CD14-positive monocyte (primary cell): ENCODE results near the gene PYGL. TPM values are rescaled to one million over a fixed set of nuclear protein-coding genes. Genes with fewer than 3 reads are reported as not detected.

Experiments used
- DNase-seq, 3 donors: peaks; one replicate each; pipeline ENCODE4 v3.0.0-alpha.2; 2011 to 2022
- H2AFZ ChIP-seq: 2 replicates; pipeline ENCODE4 v1.6.0; 2012; ENCODE audit warnings: mild to moderate bottlenecking, low read depth, low read length, inconsistent platforms; ENCODE audit not compliant: insufficient read depth, poor library complexity, severe bottlenecking
- H3K27ac ChIP-seq, 2 donors: 1 replicate in 1 of 2; 2 replicates in 1 of 2; pipeline ENCODE4 v1.5.1; 2012 to 2013; ENCODE audit warnings: low read length in 2 of 2, control low read depth in 1 of 2, inconsistent platforms in 1 of 2, low read depth in 1 of 2, mild to moderate bottlenecking in 1 of 2
- H3K27me3 ChIP-seq, 2 donors: one replicate each; pipeline versions ENCODE4 v1.6.0 to v1.6.1; 2011 to 2013; ENCODE audit warnings: low read length in 2 of 2; ENCODE audit not compliant: control insufficient read depth in 2 of 2, insufficient read depth in 2 of 2
- H3K36me3 ChIP-seq, 2 donors: replicated peaks in 1 of 2; 1 replicate in 1 of 2; 2 replicates in 1 of 2; pipeline versions ENCODE4 v1.5.1 to v1.6.1; 2012 to 2013; ENCODE audit warnings: low read length in 2 of 2, control low read depth in 1 of 2, inconsistent platforms in 1 of 2, mild to moderate bottlenecking in 1 of 2; ENCODE audit not compliant: insufficient read depth in 2 of 2, control insufficient read depth in 1 of 2
- H3K4me1 ChIP-seq, 2 donors: 1 replicate in 1 of 2; 2 replicates in 1 of 2; pipeline versions ENCODE4 v1.5.1 to v1.6.1; 2012 to 2013; ENCODE audit warnings: low read length in 2 of 2, control low read depth in 1 of 2, inconsistent platforms in 1 of 2, mild to moderate bottlenecking in 1 of 2, moderate library complexity in 1 of 2; ENCODE audit not compliant: insufficient read depth in 2 of 2, control insufficient read depth in 1 of 2
- H3K4me2 ChIP-seq: replicated peaks from 2 replicates; pipeline ENCODE3; 2012; ENCODE audit warnings: low read length, moderate library complexity, mild to moderate bottlenecking; ENCODE audit not compliant: poor library complexity, severe bottlenecking; ENCODE audit errors: extremely low read depth
- H3K4me3 ChIP-seq, 3 experiments: fragments of 200-600 bp in 1 of 3; sonication (generic) in 1 of 3; replicated peaks in 1 of 3; 1 replicate in 2 of 3; 2 replicates in 1 of 3; pipeline ENCODE4 v1.5.1; 2011 to 2013; ENCODE audit warnings: low read length in 3 of 3, mild to moderate bottlenecking in 3 of 3, control low read depth in 2 of 3, low read depth in 2 of 3, inconsistent platforms in 1 of 3, moderate library complexity in 1 of 3
- H3K79me2 ChIP-seq: 2 replicates; pipeline ENCODE4 v1.6.0; 2012; ENCODE audit warnings: mild to moderate bottlenecking, control low read depth, inconsistent platforms, low read length, moderate library complexity; ENCODE audit not compliant: insufficient read depth
- H3K9ac ChIP-seq: 2 replicates; pipeline ENCODE4 v1.6.0; 2017; ENCODE audit warnings: low read length, mild to moderate bottlenecking; ENCODE audit not compliant: insufficient read depth, poor library complexity, severe bottlenecking
- H3K9me3 ChIP-seq, 2 donors: replicated peaks in 1 of 2; 1 replicate in 1 of 2; 2 replicates in 1 of 2; pipeline versions ENCODE4 v1.5.1 to v1.6.1; 2012 to 2013; ENCODE audit warnings: low read length in 2 of 2, control low read depth in 1 of 2; ENCODE audit not compliant: control insufficient read depth in 1 of 2, insufficient read depth in 1 of 2
- H4K20me1 ChIP-seq: 2 replicates; pipeline ENCODE4 v1.6.0; 2012; ENCODE audit warnings: mild to moderate bottlenecking, low read length, control low read depth, moderate library complexity; ENCODE audit not compliant: insufficient read depth
- H3K27ac Mint-ChIP-seq, 7 donors: one replicate each; pipeline ENCODE4 v1.8.0; 2020; ENCODE audit warnings: mild to moderate bottlenecking in 7 of 7, mixed read lengths in 7 of 7, moderate library complexity in 6 of 7, inconsistent platforms in 2 of 7
- H3K27me3 Mint-ChIP-seq, 3 donors: one replicate each; pipeline ENCODE4 v1.8.0; 2021 to 2022; ENCODE audit warnings: low read depth in 3 of 3, mild to moderate bottlenecking in 3 of 3, mixed read lengths in 3 of 3, moderate library complexity in 3 of 3, inconsistent platforms in 1 of 3
- H3K36me3 Mint-ChIP-seq, 2 donors: one replicate each; pipeline ENCODE4 v1.8.0; 2020; ENCODE audit warnings: mixed read lengths in 2 of 2, inconsistent platforms in 1 of 2, mild to moderate bottlenecking in 1 of 2
- H3K4me1 Mint-ChIP-seq: one replicate; pipeline ENCODE4 v1.8.0; 2020; ENCODE audit warnings: mild to moderate bottlenecking, mixed read lengths
- H3K4me3 Mint-ChIP-seq, 2 donors: one replicate each; pipeline ENCODE4 v1.8.0; 2020; ENCODE audit warnings: mild to moderate bottlenecking in 2 of 2, mixed read lengths in 2 of 2, moderate library complexity in 1 of 2
- H3K9me3 Mint-ChIP-seq, 7 donors: one replicate each; pipeline ENCODE4 v1.8.0; 2020 to 2022; ENCODE audit warnings: mixed read lengths in 7 of 7, mild to moderate bottlenecking in 6 of 7, moderate library complexity in 6 of 7, inconsistent platforms in 2 of 7
- WGBS: methylation state at CpG from one replicate; pipeline ENCODE4 v1.1.5; 2013; ENCODE audit warnings: missing lambda C conversion rate; ENCODE audit not compliant: insufficient coverage; 5-methylcytosine and 5-hydroxymethylcytosine counted together
- intact Hi-C, 2 donors: fragments of 100-400 bp; cut with micrococcal nuclease; formaldehyde crosslinking; loops; one replicate each; pipeline versions ENCODE4 v1.15.0 to v1.15.1; 2023
- polyA plus RNA-seq, 3 donors: library from polyadenylated mRNA; depleted of rRNA in 1 of 3; unstranded in 2 of 3; stranded (reverse) in 1 of 3; fragments of 300-500 nt in 2 of 3; fragments of >200 nt in 1 of 3; fragmentation: Illumina TruSeq in 2 of 3; gene quantifications; 1 replicate in 2 of 3; 2 replicates in 1 of 3; pipeline ENCODE4 v1.2.3, GENCODE V29; 2012 to 2021
- TF ChIP-seq, protein P1 (sequence below): fragments of 200-600 bp; IDR thresholded peaks from one replicate; pipeline ENCODE4 v1.8.0; 2022; ENCODE audit warnings: antibody characterized with exemption, mild to moderate bottlenecking

The PYGL gene
- polyA plus RNA-seq, 3 donors = 125 to 184 (median 166) TPM

DNA sequence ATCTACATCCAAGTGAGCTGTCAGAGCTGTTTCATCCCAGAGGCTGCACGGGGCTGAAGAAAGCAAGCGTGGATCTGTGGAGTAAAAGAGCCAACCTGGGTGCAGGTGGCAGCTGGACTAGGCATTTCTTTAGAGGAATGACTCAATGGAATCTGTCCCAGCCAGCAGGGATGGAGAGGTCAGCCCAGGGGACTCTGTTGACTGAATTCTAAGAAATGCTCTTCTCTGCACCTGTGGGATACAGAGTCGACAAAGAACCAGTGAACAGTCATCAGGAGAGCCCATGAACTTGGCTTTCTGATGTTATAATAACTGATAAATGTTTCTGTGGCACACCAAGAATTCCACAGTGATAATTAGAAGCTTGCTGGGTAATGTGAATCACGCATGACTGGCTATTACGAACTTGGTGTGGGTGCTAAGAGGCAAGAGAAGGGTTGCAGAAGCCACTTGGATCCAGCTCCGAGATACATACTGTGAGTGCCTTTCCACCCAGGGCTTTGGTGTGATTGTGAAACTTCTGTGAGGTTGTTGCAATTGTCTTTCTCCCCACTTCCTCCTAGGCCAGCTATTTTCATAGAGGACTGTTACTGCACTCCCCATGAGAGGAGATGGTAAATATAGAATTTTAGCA, 16.2 kb downstream of the PYGL start:
- intact Hi-C loops = loop anchor here (1.0 to 10.0 kb wide), 4 partner anchors 8 to 113 kb away; no protein-coding TSS in a partner anchor
- peak overlapping the region; percentile 88 to 93 for H3K27ac ChIP-seq
- peak; percentile 87 to 91 (median 91) for DNase-seq
- peaks cover 35 to 47% of the 10 kb centered on the region in 2 donors for H3K36me3 ChIP-seq
- Mint-ChIP-seq H3K4me3 (peak overlapping the region; percentile 31 to 79), H3K27me3 (no peaks in the 10 kb centered on the region), H3K9me3 (no peaks in the 10 kb centered on the region), H3K4me1 (peaks cover 66% of the 10 kb centered on the region), H3K27ac (peak overlapping the region; percentile 88 to 97 (median 96)), H3K36me3 (peaks cover 31 to 56% of the 10 kb centered on the region in 2 donors)
- H3K9ac ChIP-seq = peak overlapping the region; percentile 30
- TF ChIP-seq, protein P1, sequence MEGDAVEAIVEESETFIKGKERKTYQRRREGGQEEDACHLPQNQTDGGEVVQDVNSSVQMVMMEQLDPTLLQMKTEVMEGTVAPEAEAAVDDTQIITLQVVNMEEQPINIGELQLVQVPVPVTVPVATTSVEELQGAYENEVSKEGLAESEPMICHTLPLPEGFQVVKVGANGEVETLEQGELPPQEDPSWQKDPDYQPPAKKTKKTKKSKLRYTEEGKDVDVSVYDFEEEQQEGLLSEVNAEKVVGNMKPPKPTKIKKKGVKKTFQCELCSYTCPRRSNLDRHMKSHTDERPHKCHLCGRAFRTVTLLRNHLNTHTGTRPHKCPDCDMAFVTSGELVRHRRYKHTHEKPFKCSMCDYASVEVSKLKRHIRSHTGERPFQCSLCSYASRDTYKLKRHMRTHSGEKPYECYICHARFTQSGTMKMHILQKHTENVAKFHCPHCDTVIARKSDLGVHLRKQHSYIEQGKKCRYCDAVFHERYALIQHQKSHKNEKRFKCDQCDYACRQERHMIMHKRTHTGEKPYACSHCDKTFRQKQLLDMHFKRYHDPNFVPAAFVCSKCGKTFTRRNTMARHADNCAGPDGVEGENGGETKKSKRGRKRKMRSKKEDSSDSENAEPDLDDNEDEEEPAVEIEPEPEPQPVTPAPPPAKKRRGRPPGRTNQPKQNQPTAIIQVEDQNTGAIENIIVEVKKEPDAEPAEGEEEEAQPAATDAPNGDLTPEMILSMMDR = no peak
- H3K4me3 ChIP-seq = peak overlapping the region in 1 of 3 experiments; percentile 59
- no peaks in the 10 kb centered on the region for H4K20me1 ChIP-seq
- 46% methylated on average over 5 of the region's 6 CpGs for WGBS
- H2AFZ ChIP-seq = peak overlapping the region; percentile 25
- H3K79me2 ChIP-seq = peaks cover 42% of the 10 kb centered on the region
- H3K4me2 ChIP-seq = peak overlapping the region; percentile 61
- H3K4me1 ChIP-seq = peaks cover 70 to 73% of the 10 kb centered on the region in 2 donors
- no peaks in the 10 kb centered on the region for H3K27me3 ChIP-seq
- H3K9me3 ChIP-seq = no peaks in the 10 kb centered on the region

- Mint-ChIP-seq H3K27ac (peak overlapping the region; percentile 88 to 97 (median 96)), H3K36me3 (peaks cover 41 to 58% of the 10 kb centered on the region in 2 donors), H3K4me3 (peak overlapping the region in 1 of 2 donors; percentile 69), H3K9me3 (no peaks in the 10 kb centered on the region), H3K4me1 (peaks cover 54% of the 10 kb centered on the region), H3K27me3 (no peaks in the 10 kb centered on the region)
- H3K4me3 ChIP-seq = peak overlapping the region in 2 of 3 experiments; percentile 10 to 59
- peak overlapping the region; percentile 61 for H3K4me2 ChIP-seq
- peak; percentile 44 to 70 (median 63) for DNase-seq
- H3K79me2 ChIP-seq = peaks cover 42% of the 10 kb centered on the region
- TF ChIP-seq, protein P1 = no peak
- peak overlapping the region; percentile 88 to 93 for H3K27ac ChIP-seq
- H3K36me3 ChIP-seq = peaks cover 47 to 55% of the 10 kb centered on the region in 2 donors
- H3K9me3 ChIP-seq = no peaks in the 10 kb centered on the region
- H3K4me1 ChIP-seq = peaks cover 58 to 61% of the 10 kb centered on the region in 2 donors
- peak overlapping the region; percentile 32 for H3K9ac ChIP-seq
- peak overlapping the region; percentile 51 for H2AFZ ChIP-seq
- H4K20me1 ChIP-seq = no peaks in the 10 kb centered on the region
- intact Hi-C loops = loop anchor here (10.0 kb wide), 2 partner anchors 102 to 112 kb away; no protein-coding TSS in a partner anchor
- WGBS = 0% methylated on average over 2 of the region's 3 CpGs
- H3K27me3 ChIP-seq = no peaks in the 10 kb centered on the region
Observed at GRCh38 chr14:50926851-50927386, 17.4 kb downstream of the PYGL start.
